Right lobe of liver (tissue), 6 donors: ENCODE results near the gene LRRC7. TPM values are rescaled to one million over a fixed set of nuclear protein-coding genes. Genes with fewer than 3 reads are reported as not detected.

Source experiments
- ATAC-seq, 4 donors: fragments of 200-7000 bp; cut with Tn5 transposase; one replicate each; pipeline ENCODE4 v1.9.1; 2020; ENCODE audit warnings: mild to moderate bottlenecking in 4 of 4, moderate library complexity in 4 of 4
- DNase-seq, 3 donors: peaks; one replicate each; pipeline ENCODE4 v3.0.0-alpha.2; 2020
- H3K27ac ChIP-seq, 3 donors: fragments of 200-600 bp; one replicate each; pipeline ENCODE4 v1.8.0; 2022
- H3K27me3 ChIP-seq, 2 donors: fragments of 200-600 bp; one replicate each; pipeline ENCODE4 v1.8.0; 2022
- H3K36me3 ChIP-seq, 4 donors: fragments of 200-600 bp; sonication (generic) in 1 of 4; one replicate each; pipeline versions ENCODE4 v1.5.1 to v1.8.0; 2017 to 2022; ENCODE audit warnings: control low read depth in 1 of 4
- H3K4me1 ChIP-seq, 4 donors: fragments of 200-600 bp; sonication (generic) in 1 of 4; one replicate each; pipeline versions ENCODE4 v1.5.1 to v1.8.0; 2017 to 2022; ENCODE audit warnings: control low read depth in 1 of 4
- H3K4me3 ChIP-seq, 3 donors: fragments of 200-600 bp; one replicate each; pipeline ENCODE4 v1.8.0; 2022
- H3K9me3 ChIP-seq, 4 donors: fragments of 200-600 bp; sonication (generic) in 1 of 4; one replicate each; pipeline versions ENCODE4 v1.5.1 to v1.8.0; 2017 to 2022; ENCODE audit warnings: control low read depth in 1 of 4
- POLR2A ChIP-seq: fragments of 450-650 bp; IDR thresholded peaks from one replicate; pipeline ENCODE4 v1.6.1; 2017; ENCODE audit warnings: antibody characterized with exemption, mild to moderate bottlenecking
- WGBS: methylation state at CpG from one replicate; pipeline ENCODE4 v1.1.6; 2018; ENCODE audit warnings: low coverage, low lambda C conversion rate; ENCODE audit not compliant: insufficient coverage; ENCODE audit errors: missing lambda C conversion rate; 5-methylcytosine and 5-hydroxymethylcytosine counted together
- intact Hi-C, 2 donors: fragments of 100-400 bp; cut with DNase I; formaldehyde crosslinking; loops; one replicate each; pipeline versions ENCODE4 v1.11.2 to v1.14.1; 2022
- total RNA-seq, 6 experiments: library from RNA; depleted of rRNA in 2 of 6; stranded (reverse); fragments of >200 nt in 2 of 6; fragmentation: NEBNext Ultra II Directional in 3 of 6; extraction: Animal tissue kit (Norgen Biotek cat#: 25700) in 3 of 6; gene quantifications; one replicate each; pipeline versions ENCODE4 v1.1.0 to v1.2.4, GENCODE V29; 2016 to 2023
- TF ChIP-seq, protein P1 (sequence below), 4 donors: fragments of 200-600 bp in 3 of 4; fragments of 450-650 bp in 1 of 4; IDR thresholded peaks; one replicate each; pipeline versions ENCODE4 v1.5.1 to v1.8.0; 2016 to 2022; ENCODE audit warnings: antibody characterized with exemption in 4 of 4, mild to moderate bottlenecking in 2 of 4
- donor health status: DM: no; HTN: yes; CAD: no.
- donor health status: DM: no; HTN: no; CAD: no.
- donor health status: DM: no; HTN: no; CAD: no.
- donor health status: DM: no; HTN: yes; CAD: no.
- donor health status: DM: no; HTN: yes; CAD: no.

Gene LRRC7
- total RNA-seq, 6 experiments from 2014 or later: 0.06 to 0.66 (median 0.22) TPM

DNA sequence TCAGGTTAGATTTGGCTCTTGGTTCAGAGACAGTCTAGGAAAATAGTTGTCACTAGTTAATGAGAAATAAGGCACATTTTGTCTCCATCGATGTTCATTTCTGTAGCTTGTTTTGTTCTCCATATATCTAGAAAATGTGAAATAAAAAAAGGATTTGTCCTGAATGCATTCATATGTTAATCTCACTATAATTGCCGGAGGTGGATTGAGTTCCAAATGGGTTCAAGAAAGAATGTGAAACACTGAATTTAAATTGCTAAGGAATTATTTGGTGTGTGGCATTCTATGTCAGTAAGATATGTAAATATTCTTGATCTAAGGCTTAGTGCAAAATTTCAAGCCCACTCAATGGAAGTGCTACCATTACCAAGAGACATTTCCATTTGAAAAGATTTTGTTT lies 176.7 kb downstream of the LRRC7 start:
- H3K4me3 ChIP-seq: no peak overlapping the region
- H3K36me3 ChIP-seq: no peaks in the 10 kb centered on the region
- WGBS: 55% methylated on average over 2 of the region's 2 CpGs
- no peaks in the 10 kb centered on the region for H3K9me3 ChIP-seq
- no peaks in the 10 kb centered on the region for H3K27me3 ChIP-seq
- TF ChIP-seq, protein P1, sequence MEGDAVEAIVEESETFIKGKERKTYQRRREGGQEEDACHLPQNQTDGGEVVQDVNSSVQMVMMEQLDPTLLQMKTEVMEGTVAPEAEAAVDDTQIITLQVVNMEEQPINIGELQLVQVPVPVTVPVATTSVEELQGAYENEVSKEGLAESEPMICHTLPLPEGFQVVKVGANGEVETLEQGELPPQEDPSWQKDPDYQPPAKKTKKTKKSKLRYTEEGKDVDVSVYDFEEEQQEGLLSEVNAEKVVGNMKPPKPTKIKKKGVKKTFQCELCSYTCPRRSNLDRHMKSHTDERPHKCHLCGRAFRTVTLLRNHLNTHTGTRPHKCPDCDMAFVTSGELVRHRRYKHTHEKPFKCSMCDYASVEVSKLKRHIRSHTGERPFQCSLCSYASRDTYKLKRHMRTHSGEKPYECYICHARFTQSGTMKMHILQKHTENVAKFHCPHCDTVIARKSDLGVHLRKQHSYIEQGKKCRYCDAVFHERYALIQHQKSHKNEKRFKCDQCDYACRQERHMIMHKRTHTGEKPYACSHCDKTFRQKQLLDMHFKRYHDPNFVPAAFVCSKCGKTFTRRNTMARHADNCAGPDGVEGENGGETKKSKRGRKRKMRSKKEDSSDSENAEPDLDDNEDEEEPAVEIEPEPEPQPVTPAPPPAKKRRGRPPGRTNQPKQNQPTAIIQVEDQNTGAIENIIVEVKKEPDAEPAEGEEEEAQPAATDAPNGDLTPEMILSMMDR (IDR thresholded peaks at IDR 0.05): no peak
- TF ChIP-seq POLR2A: no peak
- intact Hi-C loops: no loop called here
- H3K4me1 ChIP-seq: no peaks in the 10 kb centered on the region
- H3K27ac ChIP-seq: no peak overlapping the region
- ATAC-seq: no peak
- no peak for DNase-seq

DNA sequence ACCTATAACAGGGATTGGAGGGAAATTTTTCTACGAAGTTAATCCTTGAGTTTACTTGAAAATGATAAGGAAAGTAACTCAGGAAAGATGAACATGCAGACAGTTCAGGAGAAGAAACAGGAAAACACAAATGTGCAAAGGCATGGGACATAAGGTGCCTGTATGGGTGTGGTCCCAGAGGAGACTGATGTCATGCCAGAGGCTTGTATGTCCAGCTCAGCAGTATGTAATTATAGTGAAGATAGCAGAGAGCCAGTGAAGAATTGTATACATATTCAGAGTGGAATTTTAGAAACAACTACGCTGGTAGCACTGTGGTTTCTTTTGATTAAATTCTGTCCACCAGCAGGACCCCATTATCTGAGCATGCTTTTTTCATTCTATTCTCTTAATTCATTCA lies 179.5 kb downstream of the LRRC7 start:
- DNase-seq (no peak), ATAC-seq (no peak)
- TF ChIP-seq, protein P1 (IDR thresholded peaks at IDR 0.05): no peak
- TF ChIP-seq POLR2A: no peak
- Histone ChIP-seq H3K4me1 (no peaks in the 10 kb centered on the region), H3K27me3 (no peaks in the 10 kb centered on the region), H3K27ac (no peak overlapping the region), H3K36me3 (no peaks in the 10 kb centered on the region), H3K9me3 (no peaks in the 10 kb centered on the region), H3K4me3 (no peak overlapping the region)
- 35% methylated on average over 2 of the region's 2 CpGs for WGBS
- intact Hi-C loops: no loop called here

DNA sequence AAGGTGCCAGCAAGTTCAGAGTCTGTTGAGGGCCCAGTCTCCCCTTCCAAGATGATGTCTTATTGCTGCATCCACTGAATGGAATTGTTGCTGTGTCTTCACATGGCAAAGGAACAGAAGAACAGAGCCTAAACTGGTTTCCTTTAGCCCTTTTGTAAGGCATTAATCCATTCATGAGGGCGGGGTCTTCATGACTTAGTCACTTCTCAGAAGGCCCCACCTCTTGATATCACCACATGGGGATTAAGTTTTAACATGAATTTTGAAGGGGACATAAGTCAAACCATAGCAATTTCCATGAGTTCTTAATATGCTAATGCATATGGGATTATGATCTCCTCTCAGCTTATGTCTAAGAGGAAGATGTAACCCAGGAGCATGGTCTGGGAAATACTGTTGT lies 182.9 kb downstream of the LRRC7 start:
- Histone ChIP-seq H3K36me3 (no peaks in the 10 kb centered on the region), H3K9me3 (no peaks in the 10 kb centered on the region), H3K4me1 (no peaks in the 10 kb centered on the region), H3K27me3 (no peaks in the 10 kb centered on the region), H3K27ac (no peak overlapping the region), H3K4me3 (no peak overlapping the region)
- no peak for ATAC-seq
- intact Hi-C loops: no loop called here
- WGBS: 45% methylated on average over 1 of the region's 1 CpG
- DNase-seq: no peak
- TF ChIP-seq, protein P1 (IDR thresholded peaks at IDR 0.05): no peak
- TF ChIP-seq POLR2A: no peak

DNA sequence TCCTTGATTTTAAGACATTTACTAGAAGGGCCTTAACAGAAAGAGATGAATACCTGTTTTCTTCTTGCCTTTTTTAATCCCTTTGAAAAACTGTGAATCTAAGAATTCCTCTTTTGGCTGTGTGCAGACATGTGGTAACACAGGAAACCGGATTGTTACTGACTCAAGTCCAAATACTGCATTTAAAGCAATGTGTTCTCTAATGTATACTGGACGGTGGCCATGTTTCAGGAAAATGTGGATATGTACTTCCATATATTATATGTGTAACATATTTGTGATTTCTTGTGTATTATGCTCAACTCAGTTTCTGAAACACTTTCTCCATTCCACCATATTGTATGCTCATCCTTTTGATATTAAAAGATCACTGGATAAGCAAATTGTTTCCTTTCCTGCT lies 185.1 kb downstream of the LRRC7 start:
- intact Hi-C loops: no loop called here
- Histone ChIP-seq H3K27me3 (no peaks in the 10 kb centered on the region), H3K4me3 (no peak overlapping the region), H3K27ac (no peak overlapping the region), H3K36me3 (no peaks in the 10 kb centered on the region), H3K9me3 (no peaks in the 10 kb centered on the region), H3K4me1 (no peaks in the 10 kb centered on the region)
- WGBS: 41% methylated on average over 2 of the region's 2 CpGs
- no peak for TF ChIP-seq POLR2A
- TF ChIP-seq, protein P1 (IDR thresholded peaks at IDR 0.05): no peak
- ATAC-seq (no peak), DNase-seq (no peak)

DNA sequence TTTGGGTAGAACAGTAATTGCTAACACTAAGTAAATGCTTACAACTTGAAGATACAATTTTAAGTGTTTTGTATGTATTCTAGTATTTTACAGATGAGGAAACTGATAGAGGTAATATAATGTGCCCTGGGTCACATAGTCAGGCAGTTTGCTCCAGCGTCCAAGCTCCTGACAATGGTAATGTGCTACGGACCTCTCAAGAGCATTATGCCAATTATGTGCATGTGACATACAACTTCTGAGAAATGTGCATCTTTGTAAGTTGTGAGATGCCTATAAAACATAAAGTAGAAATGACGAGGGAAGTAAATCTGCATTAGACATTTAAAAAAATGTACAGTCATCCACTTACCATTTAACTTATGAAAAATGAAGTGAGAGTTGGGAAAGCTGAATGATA lies 186.8 kb downstream of the LRRC7 start:
- WGBS: 70% methylated on average over 3 of the region's 3 CpGs
- no peaks in the 10 kb centered on the region for H3K27me3 ChIP-seq

More for the DNA sequence above, 186.8 kb downstream of the LRRC7 start:
- H3K27ac ChIP-seq: no peak overlapping the region
- no peak overlapping the region for H3K4me3 ChIP-seq
- DNase-seq: no peak
- no peak for TF ChIP-seq POLR2A
- TF ChIP-seq, protein P1 (IDR thresholded peaks at IDR 0.05): no peak
- H3K9me3 ChIP-seq: no peaks in the 10 kb centered on the region
- no peak for ATAC-seq
- H3K36me3 ChIP-seq: no peaks in the 10 kb centered on the region
- H3K4me1 ChIP-seq: no peaks in the 10 kb centered on the region
- intact Hi-C loops: no loop called here
